OCI-LY1 (cell line): ENCODE results near the gene RABGAP1L.

Source experiments
- EZH2 ChIP-seq: fragments of 200-600 bp; sonication (generic), shearing (Covaris generic); IDR thresholded peaks from 2 replicates; pipeline ENCODE4 v1.8.0; 2017; ENCODE audit warnings: borderline replicate concordance, mixed run types, mild to moderate bottlenecking, antibody characterized with exemption, low read length, moderate library complexity, mixed read lengths
- TF ChIP-seq, protein P1 (sequence below): fragments of 200-600 bp; sonication (generic), shearing (Covaris generic); IDR thresholded peaks from 2 replicates; pipeline ENCODE4 v1.5.1; 2017; ENCODE audit warnings: mild to moderate bottlenecking, antibody characterized with exemption, low read length, moderate library complexity, mixed read lengths

DNA sequence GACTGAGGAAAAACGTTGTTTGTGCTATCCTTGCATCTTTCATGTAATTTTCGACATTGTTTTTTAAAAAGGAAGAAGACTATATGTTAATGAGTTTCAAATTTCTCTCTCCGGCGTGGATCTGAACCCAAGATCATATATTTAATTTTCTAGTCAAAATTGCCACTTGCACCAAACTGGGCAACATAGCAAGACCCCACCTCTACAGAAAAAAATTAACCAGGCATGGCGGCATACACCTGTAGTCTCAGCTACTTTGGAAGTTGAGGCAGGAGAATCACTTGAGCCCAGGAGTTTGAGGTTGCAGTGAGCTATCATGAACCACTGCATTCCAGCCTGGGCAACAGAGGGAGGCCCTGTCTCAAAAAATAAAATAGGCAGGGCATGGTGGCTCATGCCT is 16.5 kb upstream of the RABGAP1L start:
- TF ChIP-seq, protein P1, sequence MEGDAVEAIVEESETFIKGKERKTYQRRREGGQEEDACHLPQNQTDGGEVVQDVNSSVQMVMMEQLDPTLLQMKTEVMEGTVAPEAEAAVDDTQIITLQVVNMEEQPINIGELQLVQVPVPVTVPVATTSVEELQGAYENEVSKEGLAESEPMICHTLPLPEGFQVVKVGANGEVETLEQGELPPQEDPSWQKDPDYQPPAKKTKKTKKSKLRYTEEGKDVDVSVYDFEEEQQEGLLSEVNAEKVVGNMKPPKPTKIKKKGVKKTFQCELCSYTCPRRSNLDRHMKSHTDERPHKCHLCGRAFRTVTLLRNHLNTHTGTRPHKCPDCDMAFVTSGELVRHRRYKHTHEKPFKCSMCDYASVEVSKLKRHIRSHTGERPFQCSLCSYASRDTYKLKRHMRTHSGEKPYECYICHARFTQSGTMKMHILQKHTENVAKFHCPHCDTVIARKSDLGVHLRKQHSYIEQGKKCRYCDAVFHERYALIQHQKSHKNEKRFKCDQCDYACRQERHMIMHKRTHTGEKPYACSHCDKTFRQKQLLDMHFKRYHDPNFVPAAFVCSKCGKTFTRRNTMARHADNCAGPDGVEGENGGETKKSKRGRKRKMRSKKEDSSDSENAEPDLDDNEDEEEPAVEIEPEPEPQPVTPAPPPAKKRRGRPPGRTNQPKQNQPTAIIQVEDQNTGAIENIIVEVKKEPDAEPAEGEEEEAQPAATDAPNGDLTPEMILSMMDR = no peak
- TF ChIP-seq EZH2 = no peak
